ENCODE data around the gene ZNF174.

ZNF174 gene

DNA sequence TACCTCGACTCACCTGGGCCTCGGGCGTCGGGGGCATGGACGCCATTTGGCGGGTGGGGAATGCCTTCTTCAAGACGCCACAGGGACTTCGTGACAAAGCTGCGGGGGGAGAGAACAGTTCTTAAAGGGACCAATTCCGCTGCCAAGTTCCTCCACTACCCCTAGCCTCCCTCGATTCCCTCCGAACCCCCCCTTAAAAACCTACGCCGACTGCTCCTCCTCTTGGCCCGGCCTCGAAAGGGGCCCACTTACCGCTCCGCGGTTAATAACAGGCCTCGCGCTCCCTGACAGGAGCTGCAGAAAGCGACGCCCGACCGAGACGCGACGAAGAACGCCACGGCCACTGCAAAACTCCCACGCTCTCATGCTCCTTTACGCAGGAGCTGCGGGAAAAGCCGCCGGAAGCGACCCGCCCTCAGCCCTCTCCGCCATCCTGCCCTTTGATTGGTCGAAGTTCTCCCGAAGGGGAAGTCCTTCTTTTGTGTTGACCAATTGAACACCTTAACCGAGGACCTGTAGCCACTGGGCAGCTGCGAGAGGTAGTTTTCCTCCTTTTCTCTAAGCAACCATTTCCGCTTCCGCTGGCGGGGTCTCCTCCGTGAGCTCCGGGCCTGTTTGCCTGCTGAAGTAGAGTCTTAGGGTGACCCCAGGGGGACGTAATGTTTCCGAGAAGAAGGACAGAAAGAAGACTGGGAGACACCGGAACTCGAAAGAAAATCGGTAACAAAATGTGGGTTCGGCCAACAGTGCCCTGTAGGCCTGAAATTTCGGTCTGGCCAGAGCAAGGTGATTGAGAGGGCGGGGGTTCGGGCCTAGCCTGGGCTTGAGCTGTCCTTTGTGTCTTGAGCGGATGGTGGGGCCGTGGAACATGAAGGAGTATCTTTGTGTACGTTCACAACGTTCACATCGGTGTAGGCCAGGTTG is 42.4 kb downstream of the ZNF174 start, which contains the start of the genes NAA60 and ZNF597:
TSS of gene NAA60 (plus strand) at position 573 of the 924 bp plus-strand sequence. CDS start 32,548 bp downstream, outside the sequence.
TSS of gene ZNF597 (minus strand) at position 397 of the 924 bp plus-strand sequence. CDS start at position 46, 351 bp downstream.
- DNase-seq (ENCODE audit: low read depth in 2 of 2), result peak; percentile 71 to 74

DNA sequence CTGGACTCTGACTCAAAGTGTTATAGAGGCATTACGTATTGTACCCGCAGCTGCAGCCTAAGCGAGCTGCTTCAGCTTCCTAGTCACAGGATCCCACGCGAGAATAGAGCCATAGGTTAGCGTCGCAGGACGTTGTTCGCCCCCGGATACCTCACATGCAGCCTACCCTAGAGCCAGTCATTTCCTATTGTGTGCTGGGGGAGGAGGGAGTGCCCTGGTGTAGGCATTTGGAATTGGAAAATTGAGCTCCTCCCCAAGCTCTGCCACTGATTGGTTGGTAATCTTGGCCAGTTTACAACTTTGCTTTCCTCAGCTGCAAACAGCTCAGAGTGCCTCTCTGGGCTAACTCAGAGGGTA is 43.0 kb downstream of the ZNF174 start:
- DNase-seq (ENCODE audit: low read depth in 2 of 2), result no peak

DNA sequence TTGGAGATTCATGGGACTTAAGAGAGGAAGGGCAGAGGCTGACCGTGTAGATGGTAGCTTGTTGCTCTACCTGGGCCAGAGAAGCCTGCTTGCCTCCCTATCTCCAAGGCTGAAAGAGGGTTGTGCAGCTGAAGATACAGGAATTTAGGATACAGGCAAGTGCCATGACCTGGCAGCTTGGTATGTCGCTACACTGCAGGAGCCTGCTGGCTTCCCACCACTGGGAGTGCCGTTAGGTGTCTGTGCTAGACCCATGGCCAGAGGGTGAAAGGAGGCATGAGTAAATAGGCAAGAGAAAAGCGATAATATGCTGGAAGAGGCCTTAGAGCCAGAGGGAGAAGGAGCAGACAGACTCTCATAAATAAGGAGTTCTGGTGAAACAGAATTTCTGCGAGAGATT is 53.1 kb downstream of the ZNF174 start:
- no peak for DNase-seq (ENCODE audit: low read depth in 2 of 2)

DNA sequence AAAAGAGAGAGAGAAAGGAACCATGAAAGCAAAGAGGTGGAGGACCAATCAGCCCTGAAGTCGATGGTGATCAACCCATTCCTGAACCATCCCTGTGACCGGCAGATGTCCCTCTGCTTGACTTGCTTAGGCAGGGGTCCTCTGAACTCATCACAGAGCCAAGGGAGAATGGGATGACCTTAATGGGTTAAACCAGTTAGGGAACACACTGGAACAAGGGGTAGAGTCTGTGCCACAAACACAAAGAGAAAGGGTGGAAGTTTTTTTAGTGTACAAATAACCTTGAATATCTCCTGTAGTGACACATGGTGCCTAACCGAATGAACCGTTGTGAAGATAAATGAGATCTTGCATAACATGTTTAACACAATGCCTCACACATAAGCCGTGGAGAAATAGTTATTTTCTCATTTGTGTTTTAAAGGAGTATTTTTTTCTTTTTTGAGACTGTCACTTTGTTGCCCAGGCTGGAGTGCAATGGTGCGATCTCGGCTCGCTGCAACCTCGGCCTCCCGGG is 53.7 kb downstream of the ZNF174 start:
- DNase-seq (ENCODE audit: low read depth in 2 of 2), result no peak

DNA sequence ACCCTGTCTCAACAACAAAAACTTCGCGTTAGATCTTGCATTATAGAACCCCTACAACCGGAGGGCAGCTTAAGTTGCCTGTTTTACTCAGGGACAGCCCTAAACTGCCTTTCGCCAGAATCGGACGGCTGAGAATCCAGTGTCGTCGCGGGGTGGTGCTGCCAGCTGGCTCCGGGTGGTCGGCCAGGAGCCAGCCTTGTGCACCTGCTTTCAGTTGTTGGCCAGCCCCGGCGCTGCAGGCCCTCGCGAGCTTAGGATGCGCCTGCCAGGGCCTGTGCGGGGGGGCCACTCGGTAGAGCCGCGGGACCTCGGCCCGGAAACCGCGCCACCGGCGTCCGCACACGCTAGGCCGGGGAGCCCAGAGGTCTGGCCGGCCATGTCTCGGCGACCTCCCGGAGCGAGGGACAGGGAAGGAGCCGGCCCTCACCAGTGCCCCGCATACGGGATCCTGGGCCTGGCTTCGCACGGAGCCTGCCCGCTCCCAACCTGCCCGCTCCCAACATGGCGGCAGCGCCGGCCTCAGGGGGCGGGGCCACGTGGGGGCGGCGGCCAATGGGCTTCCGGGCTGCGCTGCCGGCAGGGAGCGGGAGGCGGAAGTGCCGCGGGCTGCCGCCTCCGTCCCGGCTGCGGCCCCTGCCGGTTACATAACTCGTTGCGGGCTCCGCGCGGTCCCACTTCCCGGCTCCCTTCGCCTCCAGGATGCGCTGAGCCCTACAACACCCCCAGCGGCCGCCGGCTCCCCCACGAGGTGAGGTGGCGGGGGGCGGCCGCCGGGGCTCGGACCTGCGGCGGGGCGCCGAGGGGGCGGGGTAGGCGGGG is 56.6 kb downstream of the ZNF174 start:
- peak; percentile 72 to 87 for DNase-seq (ENCODE audit: low read depth in 2 of 2)

DNA sequence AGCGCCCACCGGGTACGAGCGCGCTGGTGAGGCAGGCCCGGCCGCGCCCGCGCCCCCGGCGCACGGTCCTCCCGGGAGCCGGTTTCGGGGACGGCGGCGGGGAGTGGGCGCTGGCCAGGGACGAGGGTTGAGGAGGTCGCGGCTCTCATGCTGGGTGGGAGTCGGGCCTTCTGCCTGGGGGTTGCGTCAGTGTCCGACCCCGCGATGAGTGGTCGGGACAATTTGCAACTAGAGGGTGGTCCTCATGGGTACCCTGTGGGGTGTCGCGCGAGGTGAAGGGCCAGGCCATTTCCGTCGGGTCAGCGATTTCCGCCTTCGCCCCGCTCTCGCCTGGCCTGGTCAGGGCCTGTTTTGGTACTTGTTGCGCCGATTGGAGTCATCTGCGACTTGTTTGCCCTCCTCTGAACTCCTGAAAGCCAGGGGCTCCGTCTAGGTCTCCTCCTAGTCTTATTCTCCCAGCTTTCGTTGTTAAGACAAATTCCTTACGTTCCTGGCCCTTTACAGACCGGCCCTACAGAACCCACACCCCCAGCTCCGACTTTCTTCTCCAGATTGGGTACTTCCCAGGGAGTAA is 57.4 kb downstream of the ZNF174 start:
- no peak for DNase-seq (ENCODE audit: low read depth in 2 of 2)

DNA sequence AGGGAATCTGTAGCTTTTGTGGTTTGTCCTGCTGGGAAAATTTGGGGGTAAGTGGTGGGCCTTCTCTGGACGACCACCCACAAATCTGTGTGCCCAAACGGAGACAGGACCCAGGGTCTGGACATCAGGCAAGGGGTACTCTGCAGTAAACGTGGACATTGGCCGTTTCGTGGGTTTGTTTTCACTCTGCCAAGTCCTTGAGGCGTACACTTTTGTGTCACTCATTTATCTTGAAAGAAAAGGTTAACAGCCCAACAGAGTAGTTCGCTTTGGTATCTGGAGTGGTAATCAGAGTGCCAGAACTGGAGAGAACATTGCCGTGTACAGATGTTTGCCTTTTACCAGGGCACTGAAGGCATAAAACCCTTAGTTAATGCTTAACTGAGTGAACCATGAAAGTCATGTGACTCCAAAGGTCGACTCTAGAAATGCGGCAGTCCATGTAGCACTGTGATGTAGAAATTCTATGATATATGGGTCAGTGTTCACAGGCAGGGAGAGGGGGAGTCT is 57.9 kb downstream of the ZNF174 start:
- DNase-seq (ENCODE audit: low read depth in 2 of 2), result no peak

Measured in stimulated activated CD8-positive, alpha-beta memory T cell treated with anti-CD3 and anti-CD28 coated beads, Interleukin-7, amount 100 ng/mL, for 4 hours (primary cell).